Neutrophil (primary cell): Measurements from ENCODE around the gene ELMO1.

Experiments
- H3K27ac ChIP-seq: fragments of 200-600 bp; sonication (generic); 2 replicates; pipeline ENCODE4 v1.5.1; 2016; ENCODE audit warnings: mild to moderate bottlenecking, moderate library complexity
- H3K27me3 ChIP-seq: fragments of 200-600 bp; sonication (generic); 2 replicates; pipeline ENCODE4 v1.6.0; 2016; ENCODE audit warnings: mild to moderate bottlenecking
- H3K36me3 ChIP-seq: fragments of 200-600 bp; sonication (generic); 2 replicates; pipeline ENCODE4 v1.5.1; 2017
- H3K4me1 ChIP-seq, 2 experiments: fragments of 200-600 bp in 1 of 2; sonication (generic) in 1 of 2; 1 replicate in 1 of 2; 2 replicates in 1 of 2; pipeline versions ENCODE4 v1.5.1 to v1.6.1; 2013 to 2016; ENCODE audit warnings: low read depth in 1 of 2, low read length in 1 of 2, mild to moderate bottlenecking in 1 of 2, moderate library complexity in 1 of 2; ENCODE audit not compliant: control insufficient read depth in 1 of 2, insufficient read depth in 1 of 2
- H3K4me3 ChIP-seq, 2 experiments: fragments of 200-600 bp in 1 of 2; sonication (generic) in 1 of 2; 1 replicate in 1 of 2; 2 replicates in 1 of 2; pipeline ENCODE4 v1.5.1; 2013 to 2016; ENCODE audit warnings: low read depth in 1 of 2, low read length in 1 of 2, mild to moderate bottlenecking in 1 of 2, moderate library complexity in 1 of 2
- H3K9me3 ChIP-seq: fragments of 200-600 bp; sonication (generic); 2 replicates; pipeline ENCODE4 v1.5.1; 2016
- CTCF ChIP-seq: fragments of 200-600 bp; sonication (generic); IDR thresholded peaks from 2 replicates; pipeline ENCODE4 v1.5.1; 2016; ENCODE audit warnings: antibody characterized with exemption

The ELMO1 gene

DNA sequence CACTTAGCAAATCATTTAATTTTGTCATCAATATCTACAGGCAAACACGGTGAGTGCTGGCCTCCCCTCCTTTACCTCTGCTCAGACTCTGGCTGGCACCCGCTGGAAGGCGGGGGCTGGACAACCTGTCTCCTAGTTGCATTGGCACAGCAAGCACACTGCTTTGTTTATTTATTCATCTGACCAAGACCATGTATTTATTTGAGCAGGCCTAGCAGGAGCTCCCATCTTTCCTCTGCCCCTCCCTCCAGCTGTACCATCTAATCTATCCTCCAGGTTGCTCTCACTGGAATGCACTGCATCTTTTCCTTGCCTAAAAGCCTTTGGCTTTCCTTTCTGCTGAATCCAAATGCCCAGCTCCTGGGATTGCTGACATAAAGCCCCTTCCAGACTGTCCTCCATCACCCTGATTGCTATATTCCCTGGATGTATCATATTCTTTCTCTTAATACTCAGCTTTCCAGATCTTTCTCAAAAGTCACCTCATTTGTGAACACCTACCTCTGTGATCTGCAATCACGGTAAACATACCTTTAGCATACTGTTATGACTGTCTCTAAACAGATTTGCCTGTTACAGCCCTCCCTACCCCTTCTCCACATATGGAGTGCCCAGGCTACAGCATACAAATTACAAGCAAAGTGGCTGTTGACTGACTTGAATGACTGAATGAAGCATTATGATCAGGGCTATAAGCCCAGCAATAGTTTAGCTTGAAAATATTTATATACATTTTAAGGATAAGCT is 9.6 kb downstream of the ELMO1 start:
- Histone ChIP-seq H3K4me1 (peaks cover 36 to 55% of the 10 kb centered on the region in 2 experiments), H3K27me3 (no peaks in the 10 kb centered on the region), H3K27ac (no peak overlapping the region), H3K4me3 (no peak overlapping the region), H3K36me3 (no peaks in the 10 kb centered on the region), H3K9me3 (no peaks in the 10 kb centered on the region)
- TF ChIP-seq CTCF: no peak

GRCh38 chr7:37435156-37435855 is 13.4 kb downstream of the ELMO1 start:
- Histone ChIP-seq H3K27me3 (no peaks in the 10 kb centered on the region), H3K4me3 (no peak overlapping the region), H3K36me3 (no peaks in the 10 kb centered on the region), H3K27ac (no peak overlapping the region), H3K4me1 (peaks cover 0 to 41% of the 10 kb centered on the region in 2 experiments), H3K9me3 (no peaks in the 10 kb centered on the region)
- no peak for TF ChIP-seq CTCF

DNA sequence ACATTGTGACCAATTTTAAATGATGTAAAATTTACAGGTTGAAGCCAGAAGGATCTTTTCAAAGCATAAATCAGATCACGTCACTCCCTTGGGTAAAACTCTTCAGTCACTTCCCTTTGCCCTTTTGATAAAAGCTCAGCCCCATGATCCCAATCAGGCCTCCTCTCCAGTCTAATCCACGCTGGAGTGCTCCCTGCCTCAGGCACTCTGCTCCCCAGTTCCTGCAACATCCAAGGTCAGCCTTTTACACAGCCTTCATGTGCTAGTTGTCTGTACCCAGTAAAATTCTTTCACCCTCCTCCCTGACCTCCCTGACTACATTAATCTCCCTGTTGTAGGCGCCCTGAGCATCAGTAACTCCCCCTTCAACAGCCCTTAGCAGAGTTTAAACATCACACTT is 14.1 kb downstream of the ELMO1 start:
- no peaks in the 10 kb centered on the region for H3K36me3 ChIP-seq
- no peak overlapping the region for H3K4me3 ChIP-seq
- no peak for TF ChIP-seq CTCF
- H3K4me1 ChIP-seq: peaks cover 0 to 34% of the 10 kb centered on the region in 2 experiments
- no peaks in the 10 kb centered on the region for H3K27me3 ChIP-seq
- H3K9me3 ChIP-seq: no peaks in the 10 kb centered on the region
- H3K27ac ChIP-seq: no peak overlapping the region

DNA sequence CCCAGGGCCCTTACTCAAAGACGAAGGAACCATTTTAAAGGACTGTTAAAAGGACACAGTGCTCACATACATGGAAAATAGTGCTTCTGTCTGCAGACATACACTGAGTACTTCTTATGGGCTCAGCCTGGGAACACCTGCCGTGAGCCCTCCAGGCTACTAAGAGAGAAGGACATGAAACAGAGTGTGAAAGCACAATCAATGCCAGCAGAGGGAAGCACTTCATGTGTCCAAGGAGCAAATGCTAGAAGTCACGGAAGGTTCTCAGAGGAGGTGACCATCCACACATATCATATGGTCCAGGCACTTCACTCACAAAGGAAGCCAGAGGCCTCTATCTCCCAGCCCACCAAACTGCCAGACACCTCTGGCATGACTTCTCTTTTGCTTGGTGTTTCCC is 15.5 kb downstream of the ELMO1 start:
- H3K27me3 ChIP-seq: no peaks in the 10 kb centered on the region
- H3K27ac ChIP-seq: no peak overlapping the region
- no peak for TF ChIP-seq CTCF
- H3K4me3 ChIP-seq: no peak overlapping the region
- peaks cover 0 to 25% of the 10 kb centered on the region in 2 experiments for H3K4me1 ChIP-seq
- H3K9me3 ChIP-seq: no peaks in the 10 kb centered on the region
- peaks cover 12% of the 10 kb centered on the region for H3K36me3 ChIP-seq

DNA sequence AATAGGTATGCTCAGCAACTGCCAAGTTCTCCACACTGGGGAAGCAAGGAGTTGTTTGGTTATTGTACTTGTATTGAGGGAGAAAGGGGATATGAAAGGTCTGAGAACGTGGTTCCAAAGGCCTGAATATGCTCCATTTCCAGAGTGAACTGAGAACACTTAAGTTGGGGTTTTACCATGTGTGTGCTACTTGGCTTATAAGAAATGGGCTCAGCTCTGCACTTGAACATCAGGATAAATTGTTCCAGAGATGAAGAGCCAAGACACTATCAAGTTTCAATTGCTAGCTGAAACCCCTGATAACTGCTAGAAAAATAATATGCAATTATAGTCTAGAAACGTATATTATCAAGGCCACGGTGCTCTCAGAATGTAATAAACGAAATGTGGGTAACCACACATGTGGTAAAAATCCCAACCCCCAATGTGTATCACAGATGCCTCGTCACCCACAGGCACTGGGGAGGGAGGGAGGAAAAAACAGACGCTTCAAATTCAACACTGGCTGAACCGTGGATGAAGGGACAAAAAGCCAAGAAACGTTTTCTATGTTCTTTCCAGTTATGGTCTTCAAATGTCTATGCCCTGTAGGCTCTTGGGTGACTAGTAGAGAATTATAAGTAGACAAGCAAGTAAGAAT is 16.3 kb downstream of the ELMO1 start:
- H3K36me3 ChIP-seq: peaks cover 12% of the 10 kb centered on the region
- H3K9me3 ChIP-seq: no peaks in the 10 kb centered on the region
- H3K27me3 ChIP-seq: no peaks in the 10 kb centered on the region
- no peak overlapping the region for H3K4me3 ChIP-seq
- H3K4me1 ChIP-seq: peaks cover 0 to 25% of the 10 kb centered on the region in 2 experiments
- no peak for TF ChIP-seq CTCF
- no peak overlapping the region for H3K27ac ChIP-seq
